Ovary (tissue), 9 donors: Measurements from ENCODE around the gene CREBZF. TPM values are rescaled to one million over a fixed set of nuclear protein-coding genes. Genes with fewer than 3 reads are reported as not detected.

Experiments
- DNase-seq, 5 donors: peaks; one replicate each; pipeline ENCODE4 v3.0.0-alpha.2; 2019 to 2020
- H3K27ac ChIP-seq, 2 donors: fragments of 200-600 bp; one replicate each; pipeline versions ENCODE4 v1.5.1 to v1.8.0; 2019 to 2022
- H3K27me3 ChIP-seq: fragments of 200-600 bp; one replicate; pipeline ENCODE4 v1.8.0; 2022
- H3K36me3 ChIP-seq: fragments of 200-600 bp; sonication (generic); one replicate; pipeline ENCODE4 v1.5.1; 2019
- H3K4me1 ChIP-seq: one replicate; pipeline ENCODE4 v1.8.1; 2013; ENCODE audit warnings: mild to moderate bottlenecking, moderate library complexity; ENCODE audit not compliant: insufficient read depth
- H3K4me3 ChIP-seq: fragments of 200-600 bp; sonication (generic); one replicate; pipeline ENCODE4 v1.5.1; 2017
- H3K9me3 ChIP-seq, 2 donors: fragments of 200-600 bp in 1 of 2; sonication (generic) in 1 of 2; one replicate each; pipeline versions ENCODE4 v1.5.1 to v1.8.1; 2013 to 2019; ENCODE audit warnings: mild to moderate bottlenecking in 1 of 2, moderate library complexity in 1 of 2
- CTCF ChIP-seq, 3 donors: fragments of 450-650 bp in 2 of 3; fragments of 200-600 bp in 1 of 3; IDR thresholded peaks; one replicate each; pipeline versions ENCODE4 v1.5.1 to v1.8.0; 2016 to 2022; ENCODE audit warnings: antibody characterized with exemption in 3 of 3, mild to moderate bottlenecking in 1 of 3
- EP300 ChIP-seq: sonication (generic); formaldehyde crosslinking; IDR thresholded peaks from one replicate; pipeline ENCODE4 v1.6.1; 2017; ENCODE audit warnings: antibody characterized with exemption
- POLR2A ChIP-seq: fragments of 450-650 bp; IDR thresholded peaks from one replicate; pipeline ENCODE4 v1.6.1; 2017; ENCODE audit warnings: antibody characterized with exemption, mild to moderate bottlenecking, moderate library complexity
- WGBS, 3 donors: extraction: QIAGEN DNeasy Blood & Tissue Kit in 1 of 3; methylation state at CpG; one replicate each; pipeline versions ENCODE4 v1.1.5 to v1.1.7; 2013 to 2017; 5-methylcytosine and 5-hydroxymethylcytosine counted together
- intact Hi-C, 4 donors: fragments of 100-400 bp; cut with DNase I; formaldehyde crosslinking; loops; one replicate each; pipeline versions ENCODE4 v1.11.0 to v1.15.1; 2022 to 2023
- polyA plus RNA-seq, 2 donors: library from polyadenylated mRNA; stranded (reverse); fragments of 200-250 nt in 1 of 2; fragments of 350-450 nt in 1 of 2; fragmentation: Illumina TruSeq in 1 of 2; extraction: RNeasy Lipid Tissue Mini Kit (QIAGEN cat#74804) in 1 of 2; gene quantifications; one replicate each; pipeline ENCODE4 v1.2.3, GENCODE V29; 2013 to 2014
- total RNA-seq, 7 donors: library from RNA; depleted of rRNA in 2 of 7; stranded (reverse); fragments of >200 nt in 2 of 7; fragmentation: NEBNext Ultra II Directional in 3 of 7; extraction: Animal tissue kit (Norgen Biotek cat#: 25700) in 3 of 7; gene quantifications; one replicate each; pipeline versions ENCODE4 v1.1.0 to v1.2.4, GENCODE V29; 2016 to 2023
- donor health status: DM: no; HTN: no; CAD: no; lungs with moderate emphysema.
- donor health status: DM: no; HTN: no; CAD: no.
- donor health status: Bipolar disorder and iron deficiency.
- donor health status: DM: yes; HTN: yes; CAD: no.
- donor health status: DM: no; HTN: no; CAD: no.
- donor health status: DM: yes; HTN: yes; CAD: no.

CREBZF gene
- total and polyA plus RNA-seq, 9 donors, result 36.4 to 80.8 (median 53.6) TPM

GRCh38 chr11:85647604-85648299 lies 17.2 kb downstream of the CREBZF start, which contains the start of gene TMEM126A:
Gene TMEM126A, plus strand, starts transcription at chr11:85647967. Its CDS starts 2,289 bp downstream, at chr11:85650256.
- no peaks in the 10 kb centered on the region for H3K36me3 ChIP-seq
- H3K27ac ChIP-seq, result peak within 1 kb of the TSS; percentile 66 to 80
- H3K27me3 ChIP-seq, result no peaks in the 10 kb centered on the region
- H3K4me1 ChIP-seq, result peaks cover 1% of the 10 kb centered on the region
- H3K4me3 ChIP-seq, result peak within 1 kb of the TSS; percentile 64
- TF ChIP-seq EP300 (no peak), CTCF (IDR thresholded peaks at IDR 0.05) (no peak), POLR2A (peak; percentile 63)
- WGBS, 3 donors, result 0% methylated on average over 33 of the region's 33 CpGs
- peak; percentile 82 to 91 (median 88) for DNase-seq
- intact Hi-C loops, result no loop called here
- H3K9me3 ChIP-seq, result no peaks in the 10 kb centered on the region

GRCh38 chr11:85647078-85647477 lies 17.9 kb downstream of the CREBZF start:
- TF ChIP-seq CTCF (IDR thresholded peaks at IDR 0.05), result no peak
- TF ChIP-seq POLR2A, result no peak
- H3K4me3 ChIP-seq, result peak overlapping the region; percentile 64
- no peaks in the 10 kb centered on the region for H3K9me3 ChIP-seq
- intact Hi-C loops, result no loop called here
- H3K4me1 ChIP-seq, result peaks cover 1% of the 10 kb centered on the region
- no peak for DNase-seq
- H3K27me3 ChIP-seq, result no peaks in the 10 kb centered on the region
- H3K36me3 ChIP-seq, result no peaks in the 10 kb centered on the region
- H3K27ac ChIP-seq, result peak overlapping the region in 1 of 2 donors; percentile 66
- 16 to 22% (median 22%) methylated on average over 2 of the region's 2 CpGs for WGBS, 3 donors

GRCh38 chr11:85643191-85643614 lies 21.7 kb downstream of the CREBZF start:
- intact Hi-C loops, result no loop called here
- H3K4me1 ChIP-seq, result no peaks in the 10 kb centered on the region
- H3K27ac ChIP-seq, result no peak overlapping the region
- DNase-seq, result peak in 4 of 5 donors; percentile 22 to 56 (median 34)
- no peak overlapping the region for H3K4me3 ChIP-seq
- WGBS, 3 donors, result 8 to 9% (median 8%) methylated on average over 2 of the region's 2 CpGs
- TF ChIP-seq EP300 (no peak), POLR2A (no peak), CTCF (IDR thresholded peaks at IDR 0.05) (no peak)
- H3K36me3 ChIP-seq, result no peaks in the 10 kb centered on the region
- no peaks in the 10 kb centered on the region for H3K27me3 ChIP-seq
- no peaks in the 10 kb centered on the region for H3K9me3 ChIP-seq

GRCh38 chr11:85634747-85635146 lies 30.2 kb downstream of the CREBZF start:
- TF ChIP-seq CTCF (IDR thresholded peaks at IDR 0.05) (no peak), POLR2A (no peak), EP300 (no peak)
- intact Hi-C loops, result no loop called here
- H3K27ac ChIP-seq, result no peak overlapping the region
- H3K9me3 ChIP-seq, result no peaks in the 10 kb centered on the region
- no peaks in the 10 kb centered on the region for H3K27me3 ChIP-seq
- 78 to 84% (median 79%) methylated on average over 3 of the region's 3 CpGs for WGBS, 3 donors
- no peaks in the 10 kb centered on the region for H3K4me1 ChIP-seq
- DNase-seq, result no peak
- no peaks in the 10 kb centered on the region for H3K36me3 ChIP-seq
- H3K4me3 ChIP-seq, result no peak overlapping the region
